ENCODE results near the gene CCSER1. TPM values are rescaled to one million over a fixed set of nuclear protein-coding genes. Genes with fewer than 3 reads are reported as not detected.

Gene CCSER1
- total and polyA plus RNA-seq, 2 of the 8 experiments (the other 6 are each of a cell fraction or from before 2014, with no cell fraction given): 0.26 to 0.84 TPM

- TF ChIP-seq FOSL1 (IDR thresholded peaks at IDR 0.05; ENCODE audit: insufficient read depth, low read depth, low read length): no peak
- no peak for TF ChIP-seq KDM1A (IDR thresholded peaks at IDR 0.05; ENCODE audit: borderline replicate concordance, low read length)
- TF ChIP-seq ATF2 (IDR thresholded peaks at IDR 0.05; ENCODE audit: low read length): no peak
- TF ChIP-seq NANOG (IDR thresholded peaks at IDR 0.05; ENCODE audit: insufficient read depth, low read depth, low read length, poor library complexity, severe bottlenecking): no peak
These were observed 1101.5 kb downstream of the CCSER1 start (continued) for GRCh38 chr4:91228659-91229058.
